Right renal cortex interstitium (tissue), 3 donors: ENCODE measurements around the gene TMEM185A. TPM values are rescaled to one million over a fixed set of nuclear protein-coding genes. Genes with fewer than 3 reads are reported as not detected.
"Not testable (repeated sequence)": the region's sequence is repeated elsewhere in the genome, so short reads cannot be mapped to it uniquely, and the experiment has no call there.

Experiments used
- DNase-seq, 3 donors: peaks; one replicate each; pipeline ENCODE4 v3.0.0-alpha.2; 2013; ENCODE audit warnings: low read depth in 3 of 3, low spot score in 2 of 3
- polyA plus RNA-seq, 3 donors: library from polyadenylated mRNA; unstranded; fragments of 120-200 nt; gene quantifications; one replicate each; pipeline ENCODE4 v1.2.1, GENCODE V29; 2013; ENCODE audit not compliant: insufficient read length in 3 of 3

TMEM185A gene
- polyA plus RNA-seq, 3 donors: 41.2 to 45.7 (median 44.6) TPM

- no peak for DNase-seq
Observed at GRCh38 chrX:149628280-149628679, 3.3 kb downstream of the TMEM185A start.

GRCh38 chrX:149626829-149627228 lies 4.8 kb downstream of the TMEM185A start:
- DNase-seq: not testable (repeated sequence)

- not testable (repeated sequence) for DNase-seq
Observed at GRCh38 chrX:149619662-149620061, 11.9 kb downstream of the TMEM185A start.

GRCh38 chrX:149618871-149619270 lies 12.7 kb downstream of the TMEM185A start:
- DNase-seq: no peak

GRCh38 chrX:149611623-149612175 lies 19.9 kb downstream of the TMEM185A start:
- DNase-seq: no peak

GRCh38 chrX:149610511-149610910 lies 21.1 kb downstream of the TMEM185A start:
- DNase-seq: no peak

GRCh38 chrX:149607699-149608098 lies 23.9 kb downstream of the TMEM185A start:
- no peak for DNase-seq

GRCh38 chrX:149605248-149605885 lies 26.2 kb downstream of the TMEM185A start:
- not testable (repeated sequence) for DNase-seq

- not testable (repeated sequence) for DNase-seq
Observed at GRCh38 chrX:149598603-149599002, 33.0 kb downstream of the TMEM185A start.

- DNase-seq: not testable (repeated sequence)
Observed at GRCh38 chrX:149595943-149596342, 35.6 kb downstream of the TMEM185A start.

GRCh38 chrX:149595214-149595613 lies 36.4 kb downstream of the TMEM185A start, which contains the start of gene HSFX2:
HSFX2 (minus strand) TSS chrX:149595314; CDS start chrX:149594700, 614 bp downstream.
- DNase-seq: not testable (repeated sequence)

- not testable (repeated sequence) for DNase-seq
Observed at GRCh38 chrX:149590993-149591392, 40.6 kb downstream of the TMEM185A start.

- not testable (repeated sequence) for DNase-seq
Observed at GRCh38 chrX:149587359-149587758, 44.2 kb downstream of the TMEM185A start, which contains the start of gene MAGEA9B. MAGEA9B (minus strand) TSS chrX:149587459; CDS start chrX:149583179, 4,280 bp downstream.

GRCh38 chrX:149585631-149586030 lies 46.0 kb downstream of the TMEM185A start:
- not testable (repeated sequence) for DNase-seq

GRCh38 chrX:149573456-149573855 lies 58.1 kb downstream of the TMEM185A start:
- not testable (repeated sequence) for DNase-seq

- DNase-seq: no peak
Observed at GRCh38 chrX:149572743-149573142, 58.8 kb downstream of the TMEM185A start.

GRCh38 chrX:149571770-149572169 lies 59.8 kb downstream of the TMEM185A start:
- DNase-seq: no peak

- no peak for DNase-seq
Observed at GRCh38 chrX:149570668-149571067, 60.9 kb downstream of the TMEM185A start.

GRCh38 chrX:149569770-149570169 lies 61.8 kb downstream of the TMEM185A start:
- DNase-seq: no peak

- DNase-seq: no peak
Observed at GRCh38 chrX:149568701-149569296, 62.8 kb downstream of the TMEM185A start.

GRCh38 chrX:149567621-149568417 lies 63.8 kb downstream of the TMEM185A start:
- DNase-seq: no peak
